Measurements from ENCODE around the gene IL17A.

The IL17A gene

GRCh38 chr6:52227495-52227894 lies 41.3 kb downstream of the IL17A start:
- Histone ChIP-seq H3K9ac (ENCODE audit: low read depth, low read length) (no peak overlapping the region), H3K4me2 (ENCODE audit: low read length) (no peak overlapping the region), H3K4me3 (ENCODE audit: low read length) (no peak overlapping the region), H3K9me3 (replicated peaks; ENCODE audit: low read length) (no peaks in the 10 kb centered on the region), H3K36me3 (ENCODE audit: insufficient read depth, low read length) (no peaks in the 10 kb centered on the region), H3K27me3 (ENCODE audit: control insufficient read depth, insufficient read depth, low read length) (peaks cover 26% of the 10 kb centered on the region), H3K4me1 (ENCODE audit: control insufficient read depth, insufficient read depth, low read length) (no peaks in the 10 kb centered on the region)

GRCh38 chr6:52230685-52231084 lies 44.5 kb downstream of the IL17A start:
- H3K9ac ChIP-seq (ENCODE audit: low read depth, low read length): no peak overlapping the region
- H3K27me3 ChIP-seq (ENCODE audit: control insufficient read depth, insufficient read depth, low read length): no peaks in the 10 kb centered on the region
- no peak overlapping the region for H3K4me2 ChIP-seq (ENCODE audit: low read length)
- no peaks in the 10 kb centered on the region for H3K36me3 ChIP-seq (ENCODE audit: insufficient read depth, low read length)
- H3K4me3 ChIP-seq (ENCODE audit: low read length): no peak overlapping the region
- H3K9me3 ChIP-seq (replicated peaks; ENCODE audit: low read length): no peaks in the 10 kb centered on the region
- peaks cover 4% of the 10 kb centered on the region for H3K4me1 ChIP-seq (ENCODE audit: control insufficient read depth, insufficient read depth, low read length)

- no peak overlapping the region for H3K4me3 ChIP-seq (ENCODE audit: low read length)
- H3K36me3 ChIP-seq (ENCODE audit: insufficient read depth, low read length): no peaks in the 10 kb centered on the region
- H3K9ac ChIP-seq (ENCODE audit: low read depth, low read length): no peak overlapping the region
- H3K9me3 ChIP-seq (replicated peaks; ENCODE audit: low read length): no peaks in the 10 kb centered on the region
- H3K27me3 ChIP-seq (ENCODE audit: control insufficient read depth, insufficient read depth, low read length): peaks cover 6% of the 10 kb centered on the region
- H3K4me1 ChIP-seq (ENCODE audit: control insufficient read depth, insufficient read depth, low read length): peaks cover 4% of the 10 kb centered on the region
- H3K4me2 ChIP-seq (ENCODE audit: low read length): no peak overlapping the region
Observed at GRCh38 chr6:52231406-52232127, 45.4 kb downstream of the IL17A start.

- H3K4me2 ChIP-seq (ENCODE audit: low read length): no peak overlapping the region
- no peak overlapping the region for H3K4me3 ChIP-seq (ENCODE audit: low read length)
- H3K36me3 ChIP-seq (ENCODE audit: insufficient read depth, low read length): no peaks in the 10 kb centered on the region
- peaks cover 4% of the 10 kb centered on the region for H3K4me1 ChIP-seq (ENCODE audit: control insufficient read depth, insufficient read depth, low read length)
- peaks cover 11% of the 10 kb centered on the region for H3K27me3 ChIP-seq (ENCODE audit: control insufficient read depth, insufficient read depth, low read length)
- no peak overlapping the region for H3K9ac ChIP-seq (ENCODE audit: low read depth, low read length)
- H3K9me3 ChIP-seq (replicated peaks; ENCODE audit: low read length): no peaks in the 10 kb centered on the region
Observed at GRCh38 chr6:52233005-52233404, 46.8 kb downstream of the IL17A start.

GRCh38 chr6:52233975-52234823 lies 48.0 kb downstream of the IL17A start:
- Histone ChIP-seq H3K9ac (ENCODE audit: low read depth, low read length) (no peak overlapping the region), H3K4me3 (ENCODE audit: low read length) (no peak overlapping the region), H3K36me3 (ENCODE audit: insufficient read depth, low read length) (no peaks in the 10 kb centered on the region), H3K9me3 (replicated peaks; ENCODE audit: low read length) (no peaks in the 10 kb centered on the region), H3K4me2 (ENCODE audit: low read length) (peak overlapping the region; percentile 27), H3K4me1 (ENCODE audit: control insufficient read depth, insufficient read depth, low read length) (peaks cover 4% of the 10 kb centered on the region), H3K27me3 (ENCODE audit: control insufficient read depth, insufficient read depth, low read length) (peaks cover 18% of the 10 kb centered on the region)

Small RNA genes within 50 kb of the gene (small RNA-seq; reads per million reads assigned to genes)
- gene MIR133B (1.1 reads per million, percentile 38 among the genes with 10 or more reads in this experiment), gene MIR206 (1,037 reads per million, percentile 99 among the genes with 10 or more reads in this experiment)

Data from skeletal muscle satellite cell (primary cell).